OCI-LY3 (cell line): ENCODE results near the gene AUTS2.

ENCODE experiments used
- H2AFZ ChIP-seq: fragments of 200-600, 300-600 bp; shearing (Covaris generic); 2 replicates; pipeline ENCODE4 v1.6.0; 2014; ENCODE audit warnings: antibody characterized with exemption, low read depth, low read length
- H3K27ac ChIP-seq: fragments of 200-600, 300-600 bp; sonication (generic); 2 replicates; pipeline ENCODE4 v1.5.1; 2014; ENCODE audit warnings: mild to moderate bottlenecking, low read length, moderate library complexity, mixed read lengths
- H3K27me3 ChIP-seq: fragments of 200-600, 300-600 bp; sonication (generic); 2 replicates; pipeline ENCODE4 v1.6.1; 2014; ENCODE audit warnings: low read depth, low read length, mixed read lengths
- H3K36me3 ChIP-seq: fragments of 200-600, 300-600 bp; sonication (generic); replicated peaks from 2 replicates; pipeline ENCODE3; 2014; ENCODE audit warnings: low read depth, low read length, mixed read lengths
- H3K4me1 ChIP-seq: fragments of 300-600, 200-600 bp; sonication (generic); 2 replicates; pipeline ENCODE4 v1.6.1; 2014; ENCODE audit warnings: low read length, mixed read lengths
- H3K4me2 ChIP-seq: fragments of 200-600, 300-600 bp; sonication (generic); 2 replicates; pipeline ENCODE4 v1.6.1; 2014; ENCODE audit warnings: low read length, mixed read lengths
- H3K4me3 ChIP-seq: fragments of 300-600, 200-600 bp; sonication (generic); 2 replicates; pipeline ENCODE4 v1.5.1; 2014; ENCODE audit warnings: antibody characterized with exemption, mild to moderate bottlenecking, low read length, moderate library complexity
- H3K79me2 ChIP-seq: fragments of 300-600, 200-600 bp; shearing (Covaris generic); 2 replicates; pipeline ENCODE4 v1.6.1; 2014; ENCODE audit warnings: mild to moderate bottlenecking, low read length, mixed read lengths
- H3K9ac ChIP-seq: fragments of 300-600, 200-600 bp; shearing (Covaris generic); 2 replicates; pipeline ENCODE4 v1.6.0; 2014; ENCODE audit warnings: mild to moderate bottlenecking, low read length, moderate library complexity
- H3K9me3 ChIP-seq: fragments of 200-600, 300-600 bp; shearing (Covaris generic); 2 replicates; pipeline ENCODE4 v1.6.1; 2014; ENCODE audit warnings: low read length, mixed read lengths; ENCODE audit not compliant: insufficient read depth
- H4K20me1 ChIP-seq: fragments of 200-600, 300-600 bp; sonication (generic); 2 replicates; pipeline ENCODE4 v1.6.1; 2016; ENCODE audit warnings: low read length, mixed read lengths; ENCODE audit not compliant: insufficient read depth
- CTCF ChIP-seq: fragments of 200-600, 300-600 bp; sonication (generic); IDR thresholded peaks from 2 replicates; pipeline ENCODE4 v1.5.1; 2014; ENCODE audit warnings: antibody characterized with exemption, low read length, low read depth
- EZH2phosphoT487 ChIP-seq: fragments of 200-600 bp; shearing (Covaris generic); IDR thresholded peaks from 2 replicates; pipeline ENCODE4 v1.6.1; 2018; ENCODE audit warnings: antibody characterized with exemption, mixed run types, low read depth

AUTS2 gene

GRCh38 chr7:70371652-70372051, 773.4 kb downstream of the AUTS2 start:
- Histone ChIP-seq H3K4me3 (no peak overlapping the region), H4K20me1 (no peaks in the 10 kb centered on the region), H3K27ac (no peak overlapping the region), H3K9ac (no peak overlapping the region), H3K9me3 (no peaks in the 10 kb centered on the region), H3K4me1 (no peaks in the 10 kb centered on the region), H2AFZ (no peak overlapping the region), H3K4me2 (no peak overlapping the region), H3K79me2 (no peaks in the 10 kb centered on the region), H3K27me3 (no peaks in the 10 kb centered on the region), H3K36me3 (no peaks in the 10 kb centered on the region)
- TF ChIP-seq CTCF (no peak), EZH2phosphoT487 (no peak)

GRCh38 chr7:70372768-70373515, 774.7 kb downstream of the AUTS2 start:
- H3K79me2 ChIP-seq = no peaks in the 10 kb centered on the region
- no peak overlapping the region for H3K4me2 ChIP-seq
- H4K20me1 ChIP-seq = no peaks in the 10 kb centered on the region
- no peak overlapping the region for H2AFZ ChIP-seq
- no peak overlapping the region for H3K9ac ChIP-seq
- no peaks in the 10 kb centered on the region for H3K27me3 ChIP-seq
- H3K36me3 ChIP-seq = no peaks in the 10 kb centered on the region
- TF ChIP-seq EZH2phosphoT487 = no peak
- TF ChIP-seq CTCF = no peak
- no peaks in the 10 kb centered on the region for H3K9me3 ChIP-seq
- H3K27ac ChIP-seq = no peak overlapping the region
- no peak overlapping the region for H3K4me3 ChIP-seq
- no peaks in the 10 kb centered on the region for H3K4me1 ChIP-seq

- H3K4me2 ChIP-seq = no peak overlapping the region
- H3K27ac ChIP-seq = no peak overlapping the region
- H3K4me1 ChIP-seq = no peaks in the 10 kb centered on the region
- no peak overlapping the region for H2AFZ ChIP-seq
- H3K36me3 ChIP-seq = no peaks in the 10 kb centered on the region
- H4K20me1 ChIP-seq = no peaks in the 10 kb centered on the region
- no peak overlapping the region for H3K4me3 ChIP-seq
- no peaks in the 10 kb centered on the region for H3K27me3 ChIP-seq
- TF ChIP-seq CTCF (no peak), EZH2phosphoT487 (no peak)
- no peaks in the 10 kb centered on the region for H3K79me2 ChIP-seq
- H3K9me3 ChIP-seq = no peaks in the 10 kb centered on the region
- no peak overlapping the region for H3K9ac ChIP-seq
Measured at GRCh38 chr7:70374772-70375533, 776.7 kb downstream of the AUTS2 start.

- TF ChIP-seq CTCF (no peak), EZH2phosphoT487 (no peak)
- H3K79me2 ChIP-seq = no peaks in the 10 kb centered on the region
- no peak overlapping the region for H3K27ac ChIP-seq
- no peak overlapping the region for H3K4me3 ChIP-seq
- H3K9me3 ChIP-seq = no peaks in the 10 kb centered on the region
- no peaks in the 10 kb centered on the region for H3K27me3 ChIP-seq
- H3K4me1 ChIP-seq = no peaks in the 10 kb centered on the region
- no peak overlapping the region for H2AFZ ChIP-seq
- no peak overlapping the region for H3K4me2 ChIP-seq
- no peaks in the 10 kb centered on the region for H4K20me1 ChIP-seq
- H3K36me3 ChIP-seq = no peaks in the 10 kb centered on the region
- no peak overlapping the region for H3K9ac ChIP-seq
Measured at GRCh38 chr7:70376561-70377031, 778.3 kb downstream of the AUTS2 start.
